ENCODE measurements around the gene TMEM63A. TPM values are rescaled to one million over a fixed set of nuclear protein-coding genes. Genes with fewer than 3 reads are reported as not detected.

Gene TMEM63A
- total RNA-seq, 1 experiment from 2014 or later: 31.4 TPM

DNA sequence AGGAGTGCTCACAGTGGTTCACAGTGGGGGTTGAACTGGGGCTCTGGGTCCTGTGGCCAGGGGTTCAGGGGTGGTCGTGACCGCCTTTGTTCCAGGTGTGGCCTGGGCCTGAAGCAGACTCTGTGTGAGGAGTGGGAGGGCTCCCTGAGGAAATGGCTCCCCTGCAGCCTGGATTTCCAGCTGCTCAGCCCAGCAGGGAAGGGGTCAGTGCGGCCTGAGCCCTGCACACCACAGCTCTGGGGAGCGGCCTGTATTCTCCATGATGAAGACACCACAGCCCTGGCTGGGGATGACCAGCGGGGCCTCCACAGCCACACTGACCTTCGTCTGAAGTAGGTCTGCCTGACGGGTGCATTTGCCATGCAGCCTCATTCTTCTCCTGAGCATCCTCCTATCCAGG lies 25.2 kb upstream of the TMEM63A start:
- Histone ChIP-seq H3K36me3 (ENCODE audit: control insufficient read depth, insufficient read depth, low read length) (no peaks in the 10 kb centered on the region), H3K4me1 (ENCODE audit: control insufficient read depth, insufficient read depth, low read length) (no peaks in the 10 kb centered on the region), H3K4me3 (ENCODE audit: low read depth in 2 of 2, low read length in 2 of 2) (no peak overlapping the region), H3K27me3 (ENCODE audit: control insufficient read depth, insufficient read depth, low read length) (no peaks in the 10 kb centered on the region), H3K27ac (ENCODE audit: low read length) (no peak overlapping the region), H3K9me3 (ENCODE audit: control insufficient read depth, insufficient read depth, low read depth, low read length) (no peaks in the 10 kb centered on the region)
- BruUV-seq (replicated peaks): no TSS peak
- POLR2A ChIA-PET: no interaction called here
- DNase-seq (ENCODE audit: low read depth, low spot score) (no peak), ATAC-seq (no peak)
- intact Hi-C loops (cut with micrococcal nuclease; ENCODE audit: unreplicated experiment): no loop called here
- in situ Hi-C loops (cut with HindIII; ENCODE audit: low pct_unique_long_range_greater_than_20kb, low sequenced_read_pairs): no loop called here
- TF ChIP-seq SIN3A (IDR thresholded peaks at IDR 0.05; ENCODE audit: borderline replicate concordance, insufficient read depth, low read depth, low read length): no peak
- TF ChIP-seq CTCF (IDR thresholded peaks at IDR 0.05): no peak
- TF ChIP-seq POLR2AphosphoS5 (IDR thresholded peaks at IDR 0.05; ENCODE audit: low read depth, low read length): no peak
- TF ChIP-seq, protein P1, sequence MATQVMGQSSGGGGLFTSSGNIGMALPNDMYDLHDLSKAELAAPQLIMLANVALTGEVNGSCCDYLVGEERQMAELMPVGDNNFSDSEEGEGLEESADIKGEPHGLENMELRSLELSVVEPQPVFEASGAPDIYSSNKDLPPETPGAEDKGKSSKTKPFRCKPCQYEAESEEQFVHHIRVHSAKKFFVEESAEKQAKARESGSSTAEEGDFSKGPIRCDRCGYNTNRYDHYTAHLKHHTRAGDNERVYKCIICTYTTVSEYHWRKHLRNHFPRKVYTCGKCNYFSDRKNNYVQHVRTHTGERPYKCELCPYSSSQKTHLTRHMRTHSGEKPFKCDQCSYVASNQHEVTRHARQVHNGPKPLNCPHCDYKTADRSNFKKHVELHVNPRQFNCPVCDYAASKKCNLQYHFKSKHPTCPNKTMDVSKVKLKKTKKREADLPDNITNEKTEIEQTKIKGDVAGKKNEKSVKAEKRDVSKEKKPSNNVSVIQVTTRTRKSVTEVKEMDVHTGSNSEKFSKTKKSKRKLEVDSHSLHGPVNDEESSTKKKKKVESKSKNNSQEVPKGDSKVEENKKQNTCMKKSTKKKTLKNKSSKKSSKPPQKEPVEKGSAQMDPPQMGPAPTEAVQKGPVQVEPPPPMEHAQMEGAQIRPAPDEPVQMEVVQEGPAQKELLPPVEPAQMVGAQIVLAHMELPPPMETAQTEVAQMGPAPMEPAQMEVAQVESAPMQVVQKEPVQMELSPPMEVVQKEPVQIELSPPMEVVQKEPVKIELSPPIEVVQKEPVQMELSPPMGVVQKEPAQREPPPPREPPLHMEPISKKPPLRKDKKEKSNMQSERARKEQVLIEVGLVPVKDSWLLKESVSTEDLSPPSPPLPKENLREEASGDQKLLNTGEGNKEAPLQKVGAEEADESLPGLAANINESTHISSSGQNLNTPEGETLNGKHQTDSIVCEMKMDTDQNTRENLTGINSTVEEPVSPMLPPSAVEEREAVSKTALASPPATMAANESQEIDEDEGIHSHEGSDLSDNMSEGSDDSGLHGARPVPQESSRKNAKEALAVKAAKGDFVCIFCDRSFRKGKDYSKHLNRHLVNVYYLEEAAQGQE (IDR thresholded peaks at IDR 0.05; ENCODE audit: insufficient read depth in 1 of 2, low read depth in 2 of 2, low read length in 1 of 2): no peak
- no peak for TF ChIP-seq TCF7L2 (IDR thresholded peaks at IDR 0.05; ENCODE audit: low read depth, low read length)
- CTCF ChIA-PET: no interaction called here

DNA sequence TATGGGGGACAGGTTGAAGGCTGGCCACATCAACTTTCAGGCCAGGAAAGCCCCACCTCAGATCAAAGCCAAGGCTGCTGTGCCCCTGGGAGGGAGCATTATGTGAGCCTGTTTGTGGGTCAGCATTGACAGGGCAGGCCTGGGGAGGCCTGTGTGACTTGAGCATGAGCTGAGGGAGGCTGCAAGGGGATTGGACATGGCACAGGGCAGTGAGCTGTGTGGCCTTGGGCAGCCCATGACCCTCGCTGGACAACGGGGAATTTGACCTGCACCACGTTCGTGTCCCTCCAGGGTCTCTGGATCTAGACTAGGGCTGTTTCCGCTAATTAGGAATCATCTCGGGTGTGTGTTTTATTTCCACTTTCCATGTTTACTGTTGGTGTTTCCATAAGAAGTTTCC lies 24.3 kb upstream of the TMEM63A start:
- TF ChIP-seq SIN3A (IDR thresholded peaks at IDR 0.05; ENCODE audit: borderline replicate concordance, insufficient read depth, low read depth, low read length) (no peak), CTCF (IDR thresholded peaks at IDR 0.05) (no peak), POLR2AphosphoS5 (IDR thresholded peaks at IDR 0.05; ENCODE audit: low read depth, low read length) (no peak), TCF7L2 (IDR thresholded peaks at IDR 0.05; ENCODE audit: low read depth, low read length) (no peak)
- TF ChIP-seq, protein P1 (IDR thresholded peaks at IDR 0.05; ENCODE audit: insufficient read depth in 1 of 2, low read depth in 2 of 2, low read length in 1 of 2): no peak
- H3K9me3 ChIP-seq (ENCODE audit: control insufficient read depth, insufficient read depth, low read depth, low read length): no peaks in the 10 kb centered on the region
- in situ Hi-C loops (cut with HindIII; ENCODE audit: low pct_unique_long_range_greater_than_20kb, low sequenced_read_pairs) (no loop called here), intact Hi-C loops (cut with micrococcal nuclease; ENCODE audit: unreplicated experiment) (no loop called here)
- POLR2A ChIA-PET: interaction anchor here (0.6 to 1.1 kb wide), 2 partner anchors 93 to 129 kb away, joined by 3 read pairs; partner anchors contain the start of genes SDE2 and SRP9
- no peak overlapping the region for H3K4me3 ChIP-seq (ENCODE audit: low read depth in 2 of 2, low read length in 2 of 2)
- DNase-seq (ENCODE audit: low read depth, low spot score) (no peak), ATAC-seq (no peak)
- BruUV-seq (replicated peaks): no TSS peak
- CTCF ChIA-PET: no interaction called here
- no peaks in the 10 kb centered on the region for H3K36me3 ChIP-seq (ENCODE audit: control insufficient read depth, insufficient read depth, low read length)
- H3K27me3 ChIP-seq (ENCODE audit: control insufficient read depth, insufficient read depth, low read length): no peaks in the 10 kb centered on the region
- no peak overlapping the region for H3K27ac ChIP-seq (ENCODE audit: low read length)
- H3K4me1 ChIP-seq (ENCODE audit: control insufficient read depth, insufficient read depth, low read length): no peaks in the 10 kb centered on the region

All from Panc1 (cell line).